H1 (cell line): ENCODE results near the gene NEDD4L. TPM values are rescaled to one million over a fixed set of nuclear protein-coding genes. Genes with fewer than 3 reads are reported as not detected.

Source experiments
- polyA plus RNA-seq, 7 experiments: library from polyadenylated mRNA; depleted of rRNA in 3 of 7; stranded (reverse) in 5 of 7; unstranded in 2 of 7; fragments of >200 nt in 5 of 7; fragments of 200-250 nt in 2 of 7; gene quantifications; 1 replicate in 5 of 7; 2 replicates in 1 of 7; 4 replicates in 1 of 7; pipeline versions ENCODE4 v1.2.1 to v1.2.3, GENCODE V29; 2011 to 2013; ENCODE audit warnings: missing spikeins in 2 of 7, mixed read lengths in 2 of 7
- total RNA-seq: library from RNA; stranded (reverse); fragmentation: NEBNext Ultra II Directional; extraction: Animal tissue kit (Norgen Biotek cat#: 25700); gene quantifications from 2 replicates; pipeline ENCODE4 v1.2.1, GENCODE V29; 2021
- TF ChIP-seq, protein P1 (sequence below): fragments of 300-600 bp; sonication (generic); IDR thresholded peaks from 2 replicates; pipeline ENCODE4 v1.7.1; 2012; ENCODE audit warnings: low read length, moderate library complexity, mild to moderate bottlenecking, inconsistent platforms; ENCODE audit not compliant: insufficient replicate concordance

NEDD4L gene
- total and polyA plus RNA-seq, 2 of the 8 experiments (the other 6 are each of a cell fraction or from before 2014, with no cell fraction given): 37.3 to 69.8 TPM

DNA sequence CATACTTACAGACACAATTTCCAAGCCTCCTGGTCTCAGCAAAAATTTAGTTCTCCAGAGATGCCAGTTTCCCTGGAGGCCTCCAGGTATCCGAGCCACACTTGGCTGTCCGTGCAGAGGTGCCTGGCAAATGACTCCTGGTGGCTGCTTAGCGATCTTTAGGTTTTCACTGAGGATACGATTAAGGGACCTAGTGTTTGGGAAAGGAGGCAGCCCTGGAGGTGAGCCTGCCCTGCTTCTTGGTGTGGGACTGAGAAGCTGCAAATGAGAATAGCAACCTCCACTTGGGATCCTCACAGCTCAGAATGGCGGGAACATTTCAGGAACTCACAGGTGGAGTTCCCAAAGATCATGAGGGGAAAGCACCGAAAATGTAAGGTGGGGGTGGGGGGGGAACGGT is 367.3 kb downstream of the NEDD4L start (continued):
- TF ChIP-seq, protein P1, sequence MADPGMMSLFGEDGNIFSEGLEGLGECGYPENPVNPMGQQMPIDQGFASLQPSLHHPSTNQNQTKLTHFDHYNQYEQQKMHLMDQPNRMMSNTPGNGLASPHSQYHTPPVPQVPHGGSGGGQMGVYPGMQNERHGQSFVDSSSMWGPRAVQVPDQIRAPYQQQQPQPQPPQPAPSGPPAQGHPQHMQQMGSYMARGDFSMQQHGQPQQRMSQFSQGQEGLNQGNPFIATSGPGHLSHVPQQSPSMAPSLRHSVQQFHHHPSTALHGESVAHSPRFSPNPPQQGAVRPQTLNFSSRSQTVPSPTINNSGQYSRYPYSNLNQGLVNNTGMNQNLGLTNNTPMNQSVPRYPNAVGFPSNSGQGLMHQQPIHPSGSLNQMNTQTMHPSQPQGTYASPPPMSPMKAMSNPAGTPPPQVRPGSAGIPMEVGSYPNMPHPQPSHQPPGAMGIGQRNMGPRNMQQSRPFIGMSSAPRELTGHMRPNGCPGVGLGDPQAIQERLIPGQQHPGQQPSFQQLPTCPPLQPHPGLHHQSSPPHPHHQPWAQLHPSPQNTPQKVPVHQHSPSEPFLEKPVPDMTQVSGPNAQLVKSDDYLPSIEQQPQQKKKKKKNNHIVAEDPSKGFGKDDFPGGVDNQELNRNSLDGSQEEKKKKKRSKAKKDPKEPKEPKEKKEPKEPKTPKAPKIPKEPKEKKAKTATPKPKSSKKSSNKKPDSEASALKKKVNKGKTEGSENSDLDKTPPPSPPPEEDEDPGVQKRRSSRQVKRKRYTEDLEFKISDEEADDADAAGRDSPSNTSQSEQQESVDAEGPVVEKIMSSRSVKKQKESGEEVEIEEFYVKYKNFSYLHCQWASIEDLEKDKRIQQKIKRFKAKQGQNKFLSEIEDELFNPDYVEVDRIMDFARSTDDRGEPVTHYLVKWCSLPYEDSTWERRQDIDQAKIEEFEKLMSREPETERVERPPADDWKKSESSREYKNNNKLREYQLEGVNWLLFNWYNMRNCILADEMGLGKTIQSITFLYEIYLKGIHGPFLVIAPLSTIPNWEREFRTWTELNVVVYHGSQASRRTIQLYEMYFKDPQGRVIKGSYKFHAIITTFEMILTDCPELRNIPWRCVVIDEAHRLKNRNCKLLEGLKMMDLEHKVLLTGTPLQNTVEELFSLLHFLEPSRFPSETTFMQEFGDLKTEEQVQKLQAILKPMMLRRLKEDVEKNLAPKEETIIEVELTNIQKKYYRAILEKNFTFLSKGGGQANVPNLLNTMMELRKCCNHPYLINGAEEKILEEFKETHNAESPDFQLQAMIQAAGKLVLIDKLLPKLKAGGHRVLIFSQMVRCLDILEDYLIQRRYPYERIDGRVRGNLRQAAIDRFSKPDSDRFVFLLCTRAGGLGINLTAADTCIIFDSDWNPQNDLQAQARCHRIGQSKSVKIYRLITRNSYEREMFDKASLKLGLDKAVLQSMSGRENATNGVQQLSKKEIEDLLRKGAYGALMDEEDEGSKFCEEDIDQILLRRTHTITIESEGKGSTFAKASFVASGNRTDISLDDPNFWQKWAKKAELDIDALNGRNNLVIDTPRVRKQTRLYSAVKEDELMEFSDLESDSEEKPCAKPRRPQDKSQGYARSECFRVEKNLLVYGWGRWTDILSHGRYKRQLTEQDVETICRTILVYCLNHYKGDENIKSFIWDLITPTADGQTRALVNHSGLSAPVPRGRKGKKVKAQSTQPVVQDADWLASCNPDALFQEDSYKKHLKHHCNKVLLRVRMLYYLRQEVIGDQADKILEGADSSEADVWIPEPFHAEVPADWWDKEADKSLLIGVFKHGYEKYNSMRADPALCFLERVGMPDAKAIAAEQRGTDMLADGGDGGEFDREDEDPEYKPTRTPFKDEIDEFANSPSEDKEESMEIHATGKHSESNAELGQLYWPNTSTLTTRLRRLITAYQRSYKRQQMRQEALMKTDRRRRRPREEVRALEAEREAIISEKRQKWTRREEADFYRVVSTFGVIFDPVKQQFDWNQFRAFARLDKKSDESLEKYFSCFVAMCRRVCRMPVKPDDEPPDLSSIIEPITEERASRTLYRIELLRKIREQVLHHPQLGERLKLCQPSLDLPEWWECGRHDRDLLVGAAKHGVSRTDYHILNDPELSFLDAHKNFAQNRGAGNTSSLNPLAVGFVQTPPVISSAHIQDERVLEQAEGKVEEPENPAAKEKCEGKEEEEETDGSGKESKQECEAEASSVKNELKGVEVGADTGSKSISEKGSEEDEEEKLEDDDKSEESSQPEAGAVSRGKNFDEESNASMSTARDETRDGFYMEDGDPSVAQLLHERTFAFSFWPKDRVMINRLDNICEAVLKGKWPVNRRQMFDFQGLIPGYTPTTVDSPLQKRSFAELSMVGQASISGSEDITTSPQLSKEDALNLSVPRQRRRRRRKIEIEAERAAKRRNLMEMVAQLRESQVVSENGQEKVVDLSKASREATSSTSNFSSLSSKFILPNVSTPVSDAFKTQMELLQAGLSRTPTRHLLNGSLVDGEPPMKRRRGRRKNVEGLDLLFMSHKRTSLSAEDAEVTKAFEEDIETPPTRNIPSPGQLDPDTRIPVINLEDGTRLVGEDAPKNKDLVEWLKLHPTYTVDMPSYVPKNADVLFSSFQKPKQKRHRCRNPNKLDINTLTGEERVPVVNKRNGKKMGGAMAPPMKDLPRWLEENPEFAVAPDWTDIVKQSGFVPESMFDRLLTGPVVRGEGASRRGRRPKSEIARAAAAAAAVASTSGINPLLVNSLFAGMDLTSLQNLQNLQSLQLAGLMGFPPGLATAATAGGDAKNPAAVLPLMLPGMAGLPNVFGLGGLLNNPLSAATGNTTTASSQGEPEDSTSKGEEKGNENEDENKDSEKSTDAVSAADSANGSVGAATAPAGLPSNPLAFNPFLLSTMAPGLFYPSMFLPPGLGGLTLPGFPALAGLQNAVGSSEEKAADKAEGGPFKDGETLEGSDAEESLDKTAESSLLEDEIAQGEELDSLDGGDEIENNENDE: no peak
